ENCODE measurements around the gene NINJ1. TPM values are rescaled to one million over a fixed set of nuclear protein-coding genes. Genes with fewer than 3 reads are reported as not detected.

The NINJ1 gene, protein sequence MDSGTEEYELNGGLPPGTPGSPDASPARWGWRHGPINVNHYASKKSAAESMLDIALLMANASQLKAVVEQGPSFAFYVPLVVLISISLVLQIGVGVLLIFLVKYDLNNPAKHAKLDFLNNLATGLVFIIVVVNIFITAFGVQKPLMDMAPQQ
- 26.4 and 53.5 TPM in 2 replicates for total RNA-seq

DNA sequence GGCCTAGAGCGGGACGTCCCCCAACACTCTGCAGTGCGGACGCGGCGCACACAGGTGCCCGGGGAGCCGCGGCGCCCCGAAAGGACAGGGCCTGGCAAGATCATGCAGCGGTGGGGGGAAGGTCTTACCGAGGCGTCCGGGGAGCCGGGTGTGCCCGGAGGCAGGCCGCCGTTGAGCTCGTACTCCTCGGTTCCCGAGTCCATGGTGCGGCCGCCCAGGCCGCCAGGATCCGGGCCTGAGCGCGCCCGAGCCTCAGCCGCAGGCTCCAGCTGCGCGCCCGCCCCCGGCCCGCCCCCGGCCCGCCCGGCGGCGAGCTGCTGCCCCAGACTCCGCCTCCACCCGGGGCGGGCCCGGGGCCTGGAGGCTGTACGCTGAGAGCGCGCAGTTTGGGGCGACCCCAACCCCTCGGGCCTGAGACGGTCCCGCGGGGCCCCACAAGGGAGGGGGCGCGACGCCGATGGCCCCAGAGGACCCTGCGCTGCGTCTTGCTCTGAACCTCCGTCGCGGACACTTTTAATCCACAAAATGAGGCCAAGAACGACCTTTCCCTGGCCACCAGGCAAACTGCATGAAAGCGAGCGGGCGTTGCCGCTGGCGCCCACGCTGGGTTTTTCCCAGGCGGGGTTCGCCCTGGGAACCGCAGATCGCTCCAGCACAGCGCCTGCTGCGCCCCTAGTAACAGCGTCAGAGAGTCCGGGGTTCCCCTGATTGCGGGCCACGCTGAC, at the start of gene NINJ1:
NINJ1 (minus strand) TSS at position 237 of the 725 bp plus-strand sequence; CDS start at position 203, 34 bp downstream.
- DNase-seq (ENCODE audit: low read depth in 2 of 2), result peak; percentile 48 to 79

GRCh38 chr9:93183131-93183662, 49.1 kb upstream of the NINJ1 start:
- DNase-seq (ENCODE audit: low read depth in 2 of 2), result no peak

DNA sequence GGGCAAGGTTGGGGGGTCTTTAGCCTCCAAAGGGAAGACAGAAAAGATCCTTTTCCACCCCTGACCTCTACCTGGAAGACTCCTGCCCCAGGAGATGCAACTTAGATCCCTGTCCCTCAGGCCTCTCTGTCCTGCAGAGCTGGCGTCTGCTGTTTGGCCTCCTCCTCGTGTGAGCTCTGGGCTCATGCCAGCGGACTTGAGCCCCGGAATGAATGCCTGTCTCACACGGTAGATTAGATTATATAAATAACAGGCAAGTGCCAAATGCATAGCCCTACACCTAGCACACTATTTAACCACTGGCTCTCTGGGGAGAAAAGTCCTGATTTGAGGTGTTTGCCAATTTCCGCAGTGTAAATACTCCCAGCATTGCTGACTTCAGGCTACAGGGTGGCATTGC, 48.5 kb upstream of the NINJ1 start:
- no peak for DNase-seq (ENCODE audit: low read depth in 2 of 2)

DNA sequence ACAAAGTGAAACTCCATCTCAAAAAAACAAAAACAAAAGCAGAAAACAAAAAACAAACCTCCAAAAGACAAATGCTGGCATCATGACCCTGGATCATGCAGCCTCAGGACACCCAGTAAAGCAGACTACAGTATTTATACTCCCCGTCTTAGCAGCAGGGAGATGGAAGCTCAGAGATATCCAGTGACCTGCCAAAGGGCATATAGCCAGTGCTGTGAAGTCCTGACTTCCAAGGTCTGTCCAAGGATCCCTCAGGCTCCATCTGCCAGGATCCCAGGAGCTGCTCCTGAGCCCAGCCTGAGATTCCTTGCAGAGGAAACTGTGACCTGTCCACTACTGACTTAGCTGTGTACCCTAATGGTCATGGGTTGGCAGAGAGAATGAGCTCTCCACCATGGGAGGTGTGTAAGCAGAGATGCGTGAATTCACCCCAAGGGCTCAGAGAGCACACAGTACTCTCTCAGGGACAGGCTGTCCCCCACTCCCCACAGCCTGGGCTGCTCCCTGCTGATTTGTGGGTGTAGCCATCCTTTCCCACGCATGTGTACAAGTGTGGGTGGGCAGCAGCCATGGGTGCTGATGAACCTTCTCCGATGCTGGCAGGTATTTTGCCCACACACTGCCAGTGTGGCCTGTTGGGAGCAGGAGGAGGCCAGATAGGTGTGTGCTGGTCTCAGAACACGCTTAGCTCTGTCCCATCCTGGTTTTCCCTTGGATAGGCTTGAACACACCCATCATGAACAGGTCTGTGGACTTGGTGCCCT, 47.8 kb upstream of the NINJ1 start:
- DNase-seq (ENCODE audit: low read depth in 2 of 2), result no peak

DNA sequence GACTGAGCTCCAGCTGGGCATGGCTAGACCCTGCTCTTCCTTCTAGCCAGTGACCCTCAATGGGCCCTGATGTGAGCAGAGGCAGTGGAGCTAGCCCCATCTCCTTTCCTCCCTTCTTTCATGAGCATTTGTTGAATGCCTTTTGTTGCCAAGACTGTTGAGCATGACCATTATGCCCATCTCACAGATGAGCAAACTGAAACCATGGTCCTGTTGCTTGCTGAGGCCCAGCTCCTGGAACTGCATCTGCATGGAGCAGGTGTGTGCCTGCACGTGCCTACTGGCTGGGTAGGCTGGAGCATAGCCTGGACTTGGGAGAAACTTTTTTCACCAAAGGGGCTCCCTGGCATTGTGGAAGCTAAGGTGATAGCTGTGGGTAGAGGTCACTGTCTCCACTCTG, 46.9 kb upstream of the NINJ1 start:
- no peak for DNase-seq (ENCODE audit: low read depth in 2 of 2)

DNA sequence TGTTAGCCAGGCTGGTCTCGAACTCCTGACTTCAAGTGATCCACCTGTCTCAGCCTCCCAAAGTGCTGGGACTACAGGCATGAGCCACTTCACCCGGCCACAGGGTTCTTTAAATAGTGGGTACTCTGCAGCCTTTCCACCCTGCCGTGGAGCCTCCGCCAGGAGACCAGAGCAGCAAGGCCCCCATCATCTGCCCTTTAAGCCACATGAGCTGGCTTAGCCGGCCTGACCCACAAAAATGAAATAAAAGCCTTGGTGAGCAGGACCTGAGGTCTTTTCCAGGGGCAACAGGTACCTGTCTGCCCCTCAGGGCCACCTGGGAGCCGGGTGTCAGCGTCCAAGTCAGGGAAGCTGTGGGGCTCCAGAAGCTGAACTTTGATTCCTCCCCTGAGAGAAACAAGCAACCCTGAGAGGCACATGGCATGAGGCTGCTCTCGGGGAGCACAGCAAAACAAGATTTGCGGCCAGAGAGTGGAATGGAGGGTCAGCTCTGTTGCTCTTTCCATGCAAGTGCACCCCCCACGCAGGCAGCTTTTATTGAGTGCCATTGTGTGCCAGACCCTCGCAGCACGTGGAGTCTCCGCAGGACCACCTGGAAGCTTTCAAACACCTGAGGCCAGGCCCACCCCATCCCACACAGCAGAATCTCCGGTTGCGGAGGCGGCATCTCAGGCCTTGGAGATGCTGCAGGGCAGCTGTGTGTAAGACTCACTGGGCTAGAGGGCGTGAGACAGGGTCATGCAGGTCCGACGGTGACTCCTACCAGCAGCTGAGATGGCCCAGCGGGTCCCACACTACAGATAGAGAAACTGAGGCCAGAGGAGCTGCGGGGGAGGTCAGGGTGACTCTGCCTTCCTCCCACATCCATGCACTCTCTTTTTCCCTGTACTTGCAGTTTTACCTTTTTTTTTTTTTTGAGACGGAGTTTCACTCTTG, 45.1 kb upstream of the NINJ1 start:
- DNase-seq (ENCODE audit: low read depth in 2 of 2), result no peak

- no peak for DNase-seq (ENCODE audit: low read depth in 2 of 2)
Measured at GRCh38 chr9:93177676-93178075, 43.6 kb upstream of the NINJ1 start.

DNA sequence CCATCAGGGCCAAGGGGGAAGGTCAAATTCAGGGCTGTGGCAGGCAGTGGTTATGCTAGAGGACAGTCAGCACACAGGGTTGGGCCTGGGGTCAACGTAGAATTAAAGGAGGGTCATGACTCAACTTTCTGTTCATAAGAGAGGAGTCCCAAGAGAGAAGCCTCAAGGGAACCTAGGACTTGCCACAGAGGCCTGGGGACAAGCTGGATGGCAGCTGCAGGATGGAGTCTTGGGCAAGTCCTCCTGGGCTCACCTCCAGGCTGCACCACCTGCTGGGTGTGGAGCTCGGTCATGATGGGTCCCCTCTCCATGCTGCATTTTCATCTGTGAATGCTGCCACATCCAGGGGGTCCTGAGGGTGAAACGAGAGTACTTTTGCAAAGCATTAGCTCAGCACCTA, 40.9 kb upstream of the NINJ1 start:
- no peak for DNase-seq (ENCODE audit: low read depth in 2 of 2)

GRCh38 chr9:93173365-93174051, 39.5 kb upstream of the NINJ1 start:
- peak; percentile 25 to 46 for DNase-seq (ENCODE audit: low read depth in 2 of 2)

DNA sequence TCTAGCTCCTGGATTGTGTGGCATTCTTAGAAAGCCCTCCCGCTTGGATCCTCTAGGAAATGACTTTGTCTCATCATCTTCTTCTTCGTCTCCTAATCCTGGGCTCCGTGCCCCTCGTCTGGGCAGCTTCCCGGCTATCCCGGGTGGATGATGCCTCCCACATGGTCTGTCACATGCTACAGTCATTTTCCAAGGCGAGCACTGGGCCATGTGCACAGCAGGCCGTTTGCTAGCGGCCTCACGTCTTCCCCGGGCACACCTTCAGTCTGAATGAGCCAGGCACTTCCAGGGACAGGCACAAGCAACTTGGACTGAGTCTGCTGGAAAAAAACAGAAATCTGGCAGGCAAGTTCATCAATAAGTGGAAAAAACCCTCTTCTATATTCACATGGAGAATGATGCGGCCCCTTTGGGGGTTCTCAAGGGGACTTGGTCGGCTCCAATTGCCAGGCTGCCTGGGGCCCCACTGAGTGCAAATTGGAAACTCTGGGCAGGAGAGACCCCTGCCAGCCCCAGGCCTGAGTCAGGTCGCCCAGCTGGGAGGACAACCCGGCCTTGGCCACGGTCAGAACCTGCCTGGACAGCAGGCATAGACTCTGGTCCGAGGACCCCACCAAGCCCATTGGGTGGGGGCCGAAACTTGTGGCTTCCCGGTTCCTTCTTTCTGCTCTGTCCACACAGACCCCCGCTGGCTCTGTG, 38.8 kb upstream of the NINJ1 start:
- no peak for DNase-seq (ENCODE audit: low read depth in 2 of 2)

GRCh38 chr9:93171261-93171990, 37.4 kb upstream of the NINJ1 start:
- no peak for DNase-seq (ENCODE audit: low read depth in 2 of 2)

DNA sequence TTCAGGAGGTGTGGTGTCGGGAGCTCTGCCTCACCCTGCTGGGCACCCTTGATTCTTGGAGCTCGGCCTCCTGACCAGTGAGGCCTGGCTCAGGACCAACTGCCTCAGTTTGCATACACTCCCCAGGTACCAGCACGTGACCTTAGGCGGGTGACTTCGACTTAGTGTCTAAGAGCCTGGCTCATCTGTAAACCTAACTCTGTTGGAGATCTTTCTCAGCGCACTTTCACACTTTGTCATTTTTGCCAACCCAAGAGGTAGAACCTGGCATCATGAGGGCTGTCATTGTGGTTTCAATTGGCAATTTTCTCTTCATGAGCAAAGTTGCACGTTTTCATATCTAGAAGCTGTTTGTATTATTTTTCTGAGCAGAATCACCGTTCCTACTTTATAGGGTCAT, 36.5 kb upstream of the NINJ1 start:
- no peak for DNase-seq (ENCODE audit: low read depth in 2 of 2)

GRCh38 chr9:93169444-93169843, 35.4 kb upstream of the NINJ1 start:
- DNase-seq (ENCODE audit: low read depth in 2 of 2), result no peak

- no peak for DNase-seq (ENCODE audit: low read depth in 2 of 2)
Measured at GRCh38 chr9:93168581-93168980, 34.5 kb upstream of the NINJ1 start.

- no peak for DNase-seq (ENCODE audit: low read depth in 2 of 2)
Measured at GRCh38 chr9:93167838-93168237, 33.8 kb upstream of the NINJ1 start.

GRCh38 chr9:93167185-93167584, 33.1 kb upstream of the NINJ1 start:
- no peak for DNase-seq (ENCODE audit: low read depth in 2 of 2)

GRCh38 chr9:93166699-93167098, 32.6 kb upstream of the NINJ1 start:
- DNase-seq (ENCODE audit: low read depth in 2 of 2), result no peak

GRCh38 chr9:93164085-93164484, 30.0 kb upstream of the NINJ1 start:
- no peak for DNase-seq (ENCODE audit: low read depth in 2 of 2)

DNA sequence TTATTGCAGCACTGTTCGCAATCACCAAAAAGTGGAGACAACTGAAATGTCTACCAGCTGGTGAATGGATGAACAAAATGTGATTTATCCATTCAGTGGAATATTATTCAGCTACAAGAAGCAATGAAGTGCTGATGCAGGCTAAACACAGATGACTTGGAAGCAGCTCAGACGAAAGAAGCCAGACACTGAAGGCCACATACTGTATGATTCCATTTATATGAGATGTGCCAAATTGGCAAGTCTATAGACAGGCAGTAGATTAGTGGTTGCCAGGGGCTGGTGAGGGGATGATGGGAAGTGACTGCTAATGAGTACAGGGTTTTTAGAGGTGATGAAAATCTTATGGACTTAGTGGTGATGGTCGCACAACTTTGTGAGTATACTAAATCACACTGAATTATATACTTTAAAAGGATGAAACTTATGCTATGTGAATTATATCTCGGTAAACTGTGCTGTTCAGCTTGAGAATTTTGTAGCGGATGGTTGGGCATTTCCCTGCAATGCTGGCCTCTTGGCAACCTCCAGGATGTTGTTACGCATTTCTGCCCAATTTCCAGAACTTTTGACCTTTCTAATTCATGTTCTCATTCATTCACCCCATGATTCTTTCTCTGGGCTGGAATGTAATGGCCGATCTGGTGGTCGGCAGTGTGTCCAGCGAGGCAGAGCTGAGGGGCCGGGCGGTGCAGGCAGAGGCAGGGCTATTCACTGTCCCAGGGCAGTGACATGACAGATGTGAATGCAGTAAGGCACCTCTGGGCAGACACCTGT, 27.9 kb upstream of the NINJ1 start:
- DNase-seq (ENCODE audit: low read depth in 2 of 2), result no peak

All from dermis microvascular lymphatic vessel endothelial cell (primary cell).